ENCODE data around the gene CSTA. TPM values are rescaled to one million over a fixed set of nuclear protein-coding genes. Genes with fewer than 3 reads are reported as not detected.
A peak's percentile ranks its signal among the peaks of the same experiment; 100 is the strongest.

CSTA gene, protein sequence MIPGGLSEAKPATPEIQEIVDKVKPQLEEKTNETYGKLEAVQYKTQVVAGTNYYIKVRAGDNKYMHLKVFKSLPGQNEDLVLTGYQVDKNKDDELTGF
- total RNA-seq: 3.6 TPM

DNA sequence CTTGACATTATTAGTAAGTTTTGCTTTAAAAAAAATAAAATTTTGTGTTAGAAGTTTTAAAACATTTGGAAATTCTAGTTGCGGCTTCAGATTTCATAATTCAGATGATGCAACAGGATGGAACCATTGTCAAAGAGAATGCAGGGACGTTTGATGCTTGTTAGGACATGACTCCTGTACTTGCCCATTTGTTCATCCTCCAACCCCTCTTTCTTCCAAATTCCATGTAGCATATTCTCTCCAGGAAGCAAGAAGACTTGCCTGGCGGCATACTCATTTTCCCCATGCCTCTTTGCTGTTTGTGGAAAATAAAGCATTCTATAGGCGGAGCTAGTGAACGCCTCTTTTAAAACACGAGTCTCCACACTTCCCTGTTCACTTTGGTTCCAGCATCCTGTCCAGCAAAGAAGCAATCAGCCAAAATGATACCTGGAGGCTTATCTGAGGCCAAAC, at the start of gene CSTA:
Gene CSTA, plus strand, starts transcription at position 378 of the 453 bp plus-strand sequence. Its CDS starts 45 bp downstream, at position 423.
- DNase-seq (ENCODE audit: low spot score): no peak

DNA sequence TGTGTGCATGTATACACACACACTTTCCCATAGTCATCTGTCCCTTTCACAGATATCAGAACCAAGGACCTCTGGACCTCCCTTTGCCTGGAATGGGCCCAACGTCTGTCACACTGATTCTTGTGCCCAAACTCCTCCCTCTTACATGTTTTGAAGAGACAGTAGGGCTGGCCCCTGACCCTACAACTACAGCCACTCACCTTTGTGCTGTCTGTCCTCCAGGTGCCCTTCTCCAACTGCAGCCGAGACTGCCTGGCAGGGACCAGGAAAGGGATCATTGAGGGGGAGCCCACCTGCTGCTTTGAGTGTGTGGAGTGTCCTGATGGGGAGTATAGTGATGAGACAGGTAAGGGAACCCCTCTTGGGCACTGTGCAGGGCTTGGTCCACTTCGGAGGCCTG, 43.2 kb upstream of the CSTA start:
- DNase-seq (ENCODE audit: low spot score): no peak

DNA sequence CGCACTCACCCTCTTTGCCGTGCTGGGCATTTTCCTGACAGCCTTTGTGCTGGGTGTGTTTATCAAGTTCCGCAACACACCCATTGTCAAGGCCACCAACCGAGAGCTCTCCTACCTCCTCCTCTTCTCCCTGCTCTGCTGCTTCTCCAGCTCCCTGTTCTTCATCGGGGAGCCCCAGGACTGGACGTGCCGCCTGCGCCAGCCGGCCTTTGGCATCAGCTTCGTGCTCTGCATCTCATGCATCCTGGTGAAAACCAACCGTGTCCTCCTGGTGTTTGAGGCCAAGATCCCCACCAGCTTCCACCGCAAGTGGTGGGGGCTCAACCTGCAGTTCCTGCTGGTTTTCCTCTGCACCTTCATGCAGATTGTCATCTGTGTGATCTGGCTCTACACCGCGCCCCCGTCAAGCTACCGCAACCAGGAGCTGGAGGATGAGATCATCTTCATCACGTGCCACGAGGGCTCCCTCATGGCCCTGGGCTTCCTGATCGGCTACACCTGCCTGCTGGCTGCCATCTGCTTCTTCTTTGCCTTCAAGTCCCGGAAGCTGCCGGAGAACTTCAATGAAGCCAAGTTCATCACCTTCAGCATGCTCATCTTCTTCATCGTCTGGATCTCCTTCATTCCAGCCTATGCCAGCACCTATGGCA, 41.1 kb upstream of the CSTA start:
- no peak for DNase-seq (ENCODE audit: low spot score)

DNA sequence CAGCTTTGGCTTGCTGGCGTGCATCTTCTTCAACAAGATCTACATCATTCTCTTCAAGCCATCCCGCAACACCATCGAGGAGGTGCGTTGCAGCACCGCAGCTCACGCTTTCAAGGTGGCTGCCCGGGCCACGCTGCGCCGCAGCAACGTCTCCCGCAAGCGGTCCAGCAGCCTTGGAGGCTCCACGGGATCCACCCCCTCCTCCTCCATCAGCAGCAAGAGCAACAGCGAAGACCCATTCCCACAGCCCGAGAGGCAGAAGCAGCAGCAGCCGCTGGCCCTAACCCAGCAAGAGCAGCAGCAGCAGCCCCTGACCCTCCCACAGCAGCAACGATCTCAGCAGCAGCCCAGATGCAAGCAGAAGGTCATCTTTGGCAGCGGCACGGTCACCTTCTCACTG, 40.6 kb upstream of the CSTA start:
- no peak for DNase-seq (ENCODE audit: low spot score)

DNA sequence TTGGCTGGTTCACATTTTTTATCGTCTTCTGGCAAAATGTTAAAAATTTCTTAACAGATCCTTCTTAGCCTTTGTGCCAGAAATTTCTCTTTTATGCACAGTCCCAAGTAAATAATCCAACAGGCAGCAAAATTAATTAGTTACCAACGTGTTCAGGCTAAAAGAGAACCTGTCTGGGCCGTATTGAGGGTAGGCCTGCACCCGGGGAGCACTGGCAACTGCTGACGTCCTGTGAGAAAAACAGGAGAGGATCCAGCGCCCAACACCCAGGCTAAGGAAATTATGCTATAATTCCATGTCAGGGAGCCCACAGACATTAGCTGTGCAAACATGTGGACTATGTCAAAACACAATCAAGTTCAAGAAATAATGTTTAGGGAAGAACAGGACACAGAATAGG, 30.7 kb upstream of the CSTA start:
- no peak for DNase-seq (ENCODE audit: low spot score)

DNA sequence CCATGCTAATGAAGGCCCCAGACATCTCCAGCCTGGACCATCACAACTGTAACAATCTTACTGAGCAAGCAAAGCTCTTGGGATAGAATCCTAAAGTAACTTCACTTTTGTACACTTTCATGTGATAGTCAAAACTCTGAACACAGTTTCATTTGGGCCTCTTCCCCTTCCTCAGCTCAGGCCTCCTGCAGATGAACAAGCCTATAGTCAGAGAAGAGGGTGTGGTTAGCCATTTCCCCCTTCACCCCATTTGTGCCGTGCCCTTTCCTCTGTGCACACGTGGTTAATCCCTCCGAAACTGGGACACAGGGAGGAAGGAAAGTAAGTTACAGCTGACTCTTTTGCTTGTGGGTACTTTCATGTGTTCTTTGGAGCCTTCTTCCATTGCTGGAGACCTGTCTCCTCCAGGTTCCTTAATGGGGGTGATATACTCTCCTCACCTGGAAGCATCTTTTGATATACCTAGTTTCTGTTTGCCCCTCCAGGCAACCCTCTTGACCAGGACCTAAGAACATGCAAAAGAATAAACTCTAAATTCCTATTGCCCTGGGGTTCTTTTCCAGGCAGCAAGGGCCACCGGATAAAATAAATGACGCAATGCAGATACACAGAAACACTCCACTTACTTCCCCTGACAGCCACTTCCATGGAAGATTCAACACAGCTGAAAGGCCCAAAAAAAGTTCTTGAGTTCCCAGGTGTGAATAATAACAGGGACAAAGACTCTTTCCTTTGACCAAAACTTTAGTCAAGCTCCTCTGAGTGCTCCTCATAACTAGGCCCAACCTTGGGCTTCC, 29.6 kb upstream of the CSTA start:
- no peak for DNase-seq (ENCODE audit: low spot score)

DNA sequence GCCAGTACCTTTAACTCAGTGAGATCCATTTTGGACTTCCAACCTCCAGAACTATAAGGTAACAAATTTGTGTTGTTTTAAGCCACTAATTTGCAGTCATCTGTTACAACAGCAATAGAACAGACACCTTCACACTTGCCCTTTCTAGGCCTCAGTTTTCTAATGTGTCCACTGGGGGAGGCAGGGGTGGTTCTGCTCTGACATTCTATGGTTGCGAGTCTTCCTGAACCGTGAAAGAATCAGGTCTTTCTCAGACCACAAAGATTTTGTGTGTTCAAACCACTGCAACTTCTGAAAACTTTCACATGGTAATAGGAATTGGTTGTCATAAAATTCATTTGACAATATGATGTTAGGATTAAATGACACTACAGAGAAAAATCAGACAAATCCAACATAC, 26.8 kb upstream of the CSTA start:
- DNase-seq (ENCODE audit: low spot score): no peak

DNA sequence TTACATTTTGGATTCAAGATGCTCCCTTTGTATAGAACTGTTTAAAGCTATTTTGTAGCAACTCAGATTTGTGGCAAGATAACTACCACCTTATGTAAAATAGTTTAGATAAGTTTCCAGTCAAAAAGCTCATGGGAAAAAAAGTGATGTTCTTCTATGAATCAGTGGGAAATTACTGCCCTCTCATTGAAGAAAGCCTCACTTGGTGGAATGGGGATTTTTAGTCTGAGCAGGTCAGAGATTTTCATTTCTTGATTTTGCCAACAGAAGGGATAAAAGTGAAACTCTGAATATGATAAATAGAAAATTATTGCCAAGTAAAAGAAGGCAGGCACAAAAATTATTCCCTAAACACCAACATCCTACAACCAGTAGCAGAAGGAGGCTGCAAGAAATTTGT, 25.8 kb upstream of the CSTA start:
- no peak for DNase-seq (ENCODE audit: low spot score)

DNA sequence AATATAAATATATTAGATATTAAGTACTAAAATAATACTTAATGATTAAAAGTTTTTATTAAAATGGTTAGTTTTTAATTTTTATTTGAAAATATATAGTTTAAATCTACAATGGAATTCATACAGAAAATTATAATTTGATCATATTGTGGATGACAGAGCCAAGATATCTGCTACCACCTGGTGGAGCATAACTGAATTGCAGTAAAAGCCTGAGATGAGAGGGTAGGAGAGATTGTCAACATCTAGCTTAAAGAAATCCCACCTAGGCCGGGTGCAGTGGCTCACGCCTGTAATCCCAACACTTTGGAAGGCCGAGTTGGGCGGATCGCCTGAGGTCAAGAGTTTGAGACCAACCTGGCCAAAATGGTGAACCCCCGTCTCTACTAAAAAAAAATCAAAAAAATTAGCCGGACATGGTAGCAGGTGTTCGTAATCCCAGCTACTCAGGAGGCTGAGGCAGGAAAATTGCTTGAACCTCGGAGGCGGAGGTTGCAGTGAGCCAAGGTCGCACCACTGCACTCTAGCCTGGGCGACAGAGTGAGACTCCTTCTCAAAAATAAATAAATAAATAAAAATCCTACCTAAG, 25.1 kb upstream of the CSTA start:
- DNase-seq (ENCODE audit: low spot score): no peak

DNA sequence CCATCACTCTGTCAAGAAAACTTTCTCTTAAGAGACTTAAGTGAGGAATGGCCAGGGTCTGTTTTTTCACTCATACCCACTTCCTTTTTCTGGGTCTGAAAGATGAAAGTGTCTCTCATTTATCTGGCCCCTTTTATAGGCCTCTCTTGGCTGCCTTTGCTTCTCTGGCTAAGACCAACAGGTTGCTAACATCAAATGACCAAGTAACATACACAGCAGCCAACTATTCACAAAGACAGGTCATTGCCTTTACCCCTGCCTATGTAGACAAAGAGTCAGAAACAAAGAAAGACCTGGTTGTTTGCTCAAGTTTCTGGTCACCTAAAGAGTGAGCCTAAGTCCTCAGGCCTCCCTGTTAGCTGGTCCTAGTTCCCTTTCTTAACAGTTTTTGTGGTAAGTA, 24.0 kb upstream of the CSTA start:
- DNase-seq (ENCODE audit: low spot score): no peak

DNA sequence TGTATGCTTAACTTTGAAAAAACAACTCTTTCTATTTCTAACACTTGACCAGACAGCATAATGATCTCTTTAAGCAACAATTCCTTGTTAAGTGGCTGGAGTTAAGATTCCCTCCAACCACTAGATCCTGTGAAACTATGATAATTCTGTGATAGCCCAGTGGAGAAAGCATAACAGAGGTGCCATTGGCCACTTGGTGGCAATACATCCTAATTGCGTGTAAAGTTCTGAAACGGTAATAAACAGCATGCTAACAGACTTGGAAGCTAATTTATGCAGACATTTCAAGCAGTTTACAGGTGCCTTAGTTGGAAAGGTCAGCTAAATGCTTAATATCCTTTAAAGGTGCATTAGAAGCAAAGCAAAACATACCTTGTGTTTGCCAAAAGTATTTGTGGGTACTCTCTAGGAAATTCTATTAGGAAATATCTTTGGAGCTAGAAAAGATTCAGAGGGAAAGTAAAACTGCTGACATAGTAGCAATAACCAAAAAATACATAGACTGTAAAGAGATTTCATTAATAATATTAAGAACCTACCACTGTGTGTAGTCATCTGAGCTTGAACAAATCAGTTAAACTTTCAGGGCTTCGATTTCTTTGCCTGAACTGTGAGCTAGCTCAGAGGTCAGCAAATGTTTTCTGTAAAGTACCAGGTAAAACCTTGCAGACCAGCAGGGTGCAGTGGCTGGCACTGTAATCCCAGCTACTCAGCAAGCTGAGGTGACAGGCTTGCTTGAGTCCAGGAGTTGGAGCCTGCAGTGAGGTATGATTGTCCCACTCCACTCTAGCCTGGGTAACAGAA, 19.0 kb upstream of the CSTA start:
- peak; percentile 30 for DNase-seq (ENCODE audit: low spot score)

DNA sequence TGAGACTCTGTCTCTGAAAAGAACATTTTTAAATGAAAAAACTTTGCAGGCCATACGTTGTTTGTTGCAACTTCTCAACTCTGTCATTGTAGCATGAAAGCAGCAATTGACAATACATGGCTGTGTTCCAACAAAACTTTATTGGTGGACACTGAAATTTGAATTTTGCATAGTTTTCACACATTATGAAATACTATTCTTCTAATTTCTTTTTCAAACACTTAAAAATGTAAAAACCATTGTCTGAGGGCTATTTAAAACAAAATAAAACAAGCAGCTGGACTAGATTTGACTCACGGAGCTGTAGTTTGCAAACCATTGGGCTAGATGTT, 18.5 kb upstream of the CSTA start:
- no peak for DNase-seq (ENCODE audit: low spot score)

DNA sequence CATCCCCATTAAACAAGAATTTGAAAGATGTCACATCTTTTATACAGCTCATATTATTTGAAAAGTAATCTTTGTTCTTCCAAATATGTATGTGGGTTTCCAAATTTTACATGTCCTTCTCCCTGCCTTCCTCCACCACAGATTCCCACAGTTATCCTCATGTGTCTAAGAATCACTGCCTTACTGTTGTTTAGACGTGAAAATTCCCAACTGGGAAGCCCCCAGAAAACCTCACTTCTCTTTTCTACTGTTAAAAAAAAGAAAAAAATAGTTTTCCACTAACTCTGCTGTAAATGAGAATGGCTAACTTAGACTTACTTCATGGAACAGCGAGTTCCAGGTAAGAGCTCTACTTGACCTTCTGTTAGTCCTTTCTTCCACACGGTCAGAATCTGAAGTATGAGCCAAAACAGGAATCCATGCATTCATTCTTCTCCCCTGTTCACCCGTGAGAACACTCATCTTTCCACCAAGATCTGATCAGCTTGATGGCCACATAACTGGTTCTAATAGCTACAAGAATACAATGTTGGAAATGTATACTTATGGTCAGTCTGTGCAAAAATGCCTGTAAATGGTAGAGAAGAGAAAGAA, 17.9 kb upstream of the CSTA start:
- DNase-seq (ENCODE audit: low spot score): no peak

DNA sequence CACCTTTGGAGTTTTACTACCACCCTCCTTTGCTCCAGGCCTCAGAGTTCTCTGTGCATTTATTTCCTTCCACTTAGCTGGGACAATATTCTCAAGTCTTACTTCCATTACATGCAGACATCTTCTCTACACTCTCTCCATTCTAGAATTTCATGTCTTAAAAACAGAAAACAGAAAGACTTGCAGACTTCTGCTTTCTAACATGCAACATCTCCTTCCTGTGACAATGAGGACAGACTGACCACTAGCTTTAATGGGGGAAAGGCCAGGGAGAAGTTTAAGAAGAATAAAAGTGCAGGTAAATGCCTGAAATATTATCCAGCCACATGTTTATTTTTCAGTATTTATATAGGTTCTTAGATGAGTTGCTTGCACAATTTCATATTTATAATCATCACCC, 17.1 kb upstream of the CSTA start:
- DNase-seq (ENCODE audit: low spot score): no peak

DNA sequence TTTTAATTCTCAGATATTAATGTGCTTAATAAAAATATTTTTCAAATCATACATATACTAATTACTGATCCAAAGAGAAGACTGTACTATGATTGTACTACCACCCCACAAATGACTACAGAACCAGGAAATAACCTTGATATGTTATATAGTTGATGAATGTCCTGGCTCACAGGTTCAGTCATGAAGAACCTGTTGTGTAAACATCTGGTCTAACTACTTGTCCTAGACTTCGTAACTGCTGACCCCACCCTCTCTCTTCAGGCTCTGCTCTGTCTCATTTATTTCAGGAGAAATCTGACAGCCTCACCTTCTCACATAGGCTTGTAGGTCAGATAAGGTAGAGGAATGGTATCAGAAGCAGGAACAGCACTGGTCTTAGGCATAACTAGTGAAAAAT, 14.7 kb upstream of the CSTA start:
- DNase-seq (ENCODE audit: low spot score): no peak

DNA sequence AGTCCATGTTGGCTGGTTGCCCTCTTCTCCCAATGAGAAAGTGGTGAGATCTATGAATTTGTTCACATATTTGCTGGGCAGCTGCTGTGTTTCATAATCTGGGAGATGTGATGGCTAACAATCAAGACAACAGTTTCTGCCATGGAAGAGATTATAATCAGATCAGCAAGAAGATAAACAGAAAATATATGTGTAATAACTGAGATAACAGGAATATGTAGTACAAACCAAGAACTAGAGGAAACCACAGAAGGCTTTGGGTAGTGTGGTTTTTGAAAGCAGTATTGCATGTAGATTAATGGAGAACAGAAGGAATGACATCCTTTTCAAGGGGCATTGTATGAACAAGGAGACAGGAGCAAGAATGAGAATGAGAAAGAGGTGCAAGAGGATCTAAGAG, 12.2 kb upstream of the CSTA start:
- no peak for DNase-seq (ENCODE audit: low spot score)

DNA sequence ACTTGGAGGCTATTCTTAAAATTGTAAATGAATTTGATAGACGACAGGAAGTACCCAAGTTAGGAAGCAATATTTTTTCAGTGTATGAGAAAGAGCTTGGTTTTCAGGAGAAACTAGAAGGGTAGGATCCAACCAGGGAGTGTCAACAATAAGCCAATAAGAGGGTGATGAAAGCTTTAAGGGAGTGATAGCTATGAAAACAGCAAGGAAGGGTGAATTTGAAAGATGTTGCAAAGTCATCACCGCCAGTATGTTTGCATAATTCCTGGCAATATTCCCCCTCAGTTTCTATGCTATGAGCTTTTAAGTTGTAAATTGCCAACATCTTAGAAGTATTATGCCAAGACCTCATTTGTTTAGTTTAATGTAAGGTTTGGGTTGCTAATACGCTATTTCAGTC, 11.8 kb upstream of the CSTA start:
- no peak for DNase-seq (ENCODE audit: low spot score)

DNA sequence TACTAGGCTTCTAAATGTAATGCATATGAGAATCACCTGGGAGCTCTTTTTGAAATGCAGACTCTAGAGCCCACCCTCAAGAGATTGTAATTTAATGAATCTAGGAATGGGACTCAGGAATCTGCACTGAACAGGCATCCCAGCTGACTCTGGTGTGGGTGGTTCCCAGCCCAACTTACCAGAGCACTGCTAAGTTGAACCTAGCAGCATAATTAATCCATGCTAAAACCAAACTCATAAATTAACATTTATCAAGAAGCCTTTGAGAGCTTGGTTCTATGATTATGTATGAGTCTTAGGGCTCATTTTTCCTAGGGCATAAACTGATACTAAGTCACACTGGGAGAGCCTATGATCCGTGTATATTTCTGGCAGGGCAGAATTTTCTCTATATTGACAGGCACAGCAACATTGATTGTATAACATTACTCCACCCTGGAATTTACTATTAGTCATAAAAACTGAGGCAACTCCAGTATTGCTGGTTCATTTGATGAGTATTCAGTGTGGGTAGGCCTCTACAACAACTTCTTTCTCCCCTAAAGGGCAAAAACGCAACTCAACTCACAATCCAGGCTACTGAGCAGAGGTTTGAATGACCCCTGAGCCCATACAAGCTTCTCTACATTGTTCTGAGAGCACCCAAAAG, 10.7 kb upstream of the CSTA start:
- no peak for DNase-seq (ENCODE audit: low spot score)

DNA sequence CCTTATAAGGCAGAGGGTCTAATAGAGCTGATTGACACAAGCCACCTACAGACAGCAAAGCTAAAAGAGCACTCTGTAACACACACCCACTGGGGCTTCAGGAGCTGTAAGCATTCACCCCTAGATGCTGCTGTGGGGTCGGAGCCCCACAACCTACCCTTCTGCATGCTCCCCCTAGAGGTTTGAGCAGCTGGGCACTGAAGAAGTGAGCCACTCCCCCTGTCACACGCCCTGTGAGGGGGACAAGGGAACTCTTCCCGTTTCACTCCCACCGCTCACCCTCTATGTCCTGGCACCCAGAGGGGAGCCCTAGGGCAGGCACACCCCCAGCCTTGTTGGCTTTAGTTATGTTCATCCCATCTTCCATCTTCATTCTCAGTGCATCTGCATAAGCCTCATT, 9.4 kb upstream of the CSTA start:
- DNase-seq (ENCODE audit: low spot score): no peak

DNA sequence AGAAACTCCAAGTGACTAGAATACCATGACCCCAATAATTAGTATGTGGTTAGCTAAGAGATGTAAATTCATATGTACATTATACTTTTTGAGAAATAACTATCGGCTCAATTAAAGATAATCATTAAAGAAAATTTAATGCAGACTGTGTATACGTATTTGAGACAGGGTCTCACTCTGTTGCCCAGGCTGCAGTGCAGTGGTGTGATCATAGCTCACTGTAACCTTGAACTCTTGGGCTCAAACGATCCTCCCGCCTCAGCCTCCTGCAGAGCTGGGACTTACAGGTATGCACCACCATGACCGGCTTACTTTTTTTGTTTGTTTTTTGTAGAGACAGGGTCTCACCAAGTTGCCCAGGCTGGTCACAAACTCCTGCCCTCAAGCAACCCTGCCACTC, 8.7 kb upstream of the CSTA start:
- DNase-seq (ENCODE audit: low spot score): no peak

DNA sequence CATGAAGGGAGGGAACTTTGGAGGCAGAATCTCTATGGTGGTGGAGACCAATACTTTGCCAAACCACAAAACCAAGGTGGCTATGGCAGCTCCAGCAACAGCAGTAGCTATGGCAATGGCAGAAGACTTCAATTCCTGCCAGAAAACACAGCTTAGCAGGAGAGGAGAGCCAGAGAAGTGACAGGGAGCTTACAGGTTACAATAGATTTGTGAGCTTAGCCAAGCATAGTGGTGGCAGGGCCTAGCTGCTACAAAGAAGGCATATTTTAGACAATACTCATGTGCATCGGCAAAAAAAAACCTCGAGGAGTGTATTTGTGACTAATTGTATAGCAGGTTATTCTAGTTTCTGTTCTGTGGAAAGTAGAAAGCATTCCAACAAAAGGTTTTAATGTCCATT, 6.4 kb upstream of the CSTA start:
- no peak for DNase-seq (ENCODE audit: low spot score)
